Activated T-helper 2 cell treated with anti-CD3 and anti-CD28 coated beads, Interferon-gamma antibody, Interleukin-2, Interleukin-4, amounts not matched to agents 10 μg/mL and 5 μg/mL and 100 μg/mL, durations not matched to agents 14 hours and 24 hours and 36 hours (primary cell): ENCODE results near the gene HK1. TPM values are rescaled to one million over a fixed set of nuclear protein-coding genes. Genes with fewer than 3 reads are reported as not detected.
"Not testable (repeated sequence)": the region's sequence is repeated elsewhere in the genome, so short reads cannot be mapped to it uniquely, and the experiment has no call there.

Experiments used
- DNase-seq: peaks from one replicate; pipeline ENCODE4 v3.0.0; 2021; ENCODE audit warnings: low spot score
- H3K27ac Mint-ChIP-seq: one replicate; pipeline ENCODE4 v1.8.0; 2021; ENCODE audit warnings: mixed read lengths
- H3K27me3 Mint-ChIP-seq: one replicate; pipeline ENCODE4 v1.8.0; 2021; ENCODE audit warnings: low read depth, mixed read lengths
- H3K36me3 Mint-ChIP-seq: one replicate; pipeline ENCODE4 v1.8.0; 2021; ENCODE audit warnings: low read depth, mixed read lengths
- H3K4me1 Mint-ChIP-seq: one replicate; pipeline ENCODE4 v1.8.0; 2021; ENCODE audit warnings: low read depth, mixed read lengths
- H3K4me3 Mint-ChIP-seq: one replicate; pipeline ENCODE4 v1.8.0; 2021; ENCODE audit warnings: low read depth, mild to moderate bottlenecking, moderate library complexity, mixed read lengths
- H3K9me3 Mint-ChIP-seq: one replicate; pipeline ENCODE4 v1.8.0; 2021; ENCODE audit warnings: mixed read lengths
- intact Hi-C: fragments of 100-400 bp; cut with micrococcal nuclease; formaldehyde crosslinking; loops from one replicate; pipeline ENCODE4 v1.15.1; 2023
- total RNA-seq: library from RNA; stranded (reverse); gene quantifications from 2 replicates; pipeline ENCODE4 v1.2.3, GENCODE V29; 2022

The HK1 gene
- total RNA-seq, 1 donor from 2014 or later = 197 TPM

DNA sequence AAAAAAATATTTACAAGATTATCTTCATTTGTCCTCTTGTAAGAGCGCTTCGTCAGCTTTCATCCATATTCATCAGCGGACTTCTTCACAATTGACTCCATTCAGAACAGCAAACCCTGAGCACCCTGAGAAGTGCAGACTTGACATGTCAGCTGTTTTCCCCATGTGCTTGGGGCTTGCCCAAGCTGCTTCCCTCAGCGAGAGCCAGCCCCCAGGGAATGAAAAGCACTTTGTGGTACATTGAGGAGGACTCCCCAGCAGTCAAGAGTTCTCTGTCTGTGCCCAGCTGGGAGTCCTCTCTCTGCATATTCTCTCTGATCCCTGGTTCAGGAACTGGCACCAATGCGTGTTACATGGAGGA, 35.5 kb upstream of the HK1 start:
- no peaks in the 10 kb centered on the region for H3K9me3 Mint-ChIP-seq
- H3K27ac Mint-ChIP-seq = no peak overlapping the region
- no peak overlapping the region for H3K4me3 Mint-ChIP-seq
- H3K36me3 Mint-ChIP-seq = no peaks in the 10 kb centered on the region
- no peaks in the 10 kb centered on the region for H3K27me3 Mint-ChIP-seq
- intact Hi-C loops = no loop called here
- DNase-seq = no peak
- no peaks in the 10 kb centered on the region for H3K4me1 Mint-ChIP-seq

DNA sequence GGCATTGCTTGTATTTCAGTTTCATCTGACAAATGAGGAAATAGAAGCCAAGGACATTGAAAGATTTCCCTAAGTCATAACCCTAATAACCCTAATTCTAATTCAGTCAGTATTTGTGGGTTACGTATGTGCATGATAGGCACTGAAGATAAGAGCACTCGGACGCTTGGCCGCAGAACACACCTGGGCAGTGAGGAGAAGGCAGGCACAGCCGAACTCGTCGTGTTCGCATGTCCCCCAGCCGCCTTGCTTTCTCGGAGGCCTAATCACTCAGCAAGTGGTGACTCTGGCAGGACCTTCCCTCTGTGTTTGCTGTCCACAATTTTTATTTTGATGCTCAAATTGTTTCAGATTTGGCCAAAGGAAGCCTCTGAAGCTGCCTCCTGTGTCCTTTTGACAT, 34.5 kb upstream of the HK1 start:
- no peak for DNase-seq
- no peak overlapping the region for H3K4me3 Mint-ChIP-seq
- intact Hi-C loops = no loop called here
- no peak overlapping the region for H3K27ac Mint-ChIP-seq
- H3K27me3 Mint-ChIP-seq = no peaks in the 10 kb centered on the region
- no peaks in the 10 kb centered on the region for H3K9me3 Mint-ChIP-seq
- no peaks in the 10 kb centered on the region for H3K4me1 Mint-ChIP-seq
- H3K36me3 Mint-ChIP-seq = no peaks in the 10 kb centered on the region

DNA sequence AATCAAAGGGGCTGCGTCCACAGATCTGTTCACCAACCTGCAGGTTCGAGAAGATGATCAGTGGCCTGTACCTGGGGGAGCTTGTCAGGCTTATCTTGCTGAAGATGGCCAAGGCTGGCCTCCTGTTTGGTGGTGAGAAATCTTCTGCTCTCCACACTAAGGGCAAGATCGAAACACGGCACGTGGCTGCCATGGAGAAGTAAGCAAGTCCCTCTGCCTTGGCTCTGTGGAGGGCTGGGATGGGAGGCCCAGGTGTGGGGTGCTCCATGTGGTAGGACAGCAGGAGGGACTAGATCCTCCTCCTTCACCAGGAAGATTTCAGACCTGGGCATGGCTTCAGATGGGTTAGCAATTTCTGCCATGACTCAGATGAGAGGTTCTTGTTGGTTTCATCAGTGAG, 32.3 kb upstream of the HK1 start:
- Mint-ChIP-seq H3K36me3 (no peaks in the 10 kb centered on the region), H3K27ac (no peak overlapping the region), H3K4me1 (no peaks in the 10 kb centered on the region), H3K27me3 (no peaks in the 10 kb centered on the region), H3K9me3 (no peaks in the 10 kb centered on the region), H3K4me3 (no peak overlapping the region)
- DNase-seq = no peak
- intact Hi-C loops = no loop called here

DNA sequence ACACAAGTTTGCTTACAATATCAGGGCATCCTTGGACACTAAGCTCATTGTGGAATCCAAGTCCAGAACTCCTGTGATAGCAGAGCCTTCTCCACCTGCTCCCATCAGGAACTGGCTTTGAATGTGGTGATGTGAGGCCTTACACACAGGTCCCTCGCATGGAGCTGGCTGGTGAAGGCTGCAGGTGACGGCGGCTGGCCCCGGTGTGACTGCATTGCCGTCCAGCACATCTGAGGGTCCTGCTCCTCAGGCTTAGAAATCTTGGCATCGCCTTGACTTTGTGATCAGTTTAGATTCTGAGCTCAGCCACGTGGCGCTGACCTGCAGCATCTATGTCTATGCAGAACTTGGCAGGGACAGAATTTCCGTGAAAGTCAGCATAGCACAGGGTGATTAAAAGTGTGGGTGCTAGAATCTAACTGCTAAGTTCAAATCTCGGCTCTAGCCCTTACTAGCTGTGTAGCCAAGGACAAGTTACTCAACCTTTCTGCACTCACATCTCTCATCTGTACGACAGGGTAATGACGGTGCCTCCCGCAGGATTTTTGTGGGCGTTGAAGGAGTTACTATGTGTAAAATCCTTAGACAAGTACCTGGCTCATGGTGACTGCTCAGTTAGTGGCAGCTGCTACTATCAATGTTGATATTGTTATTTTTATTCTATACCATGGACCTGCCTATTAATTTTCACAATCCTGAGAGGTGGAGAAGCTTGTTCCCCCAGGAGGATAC, 31.5 kb upstream of the HK1 start:
- Mint-ChIP-seq H3K4me1 (no peaks in the 10 kb centered on the region), H3K4me3 (no peak overlapping the region)
- intact Hi-C loops = no loop called here

DNA sequence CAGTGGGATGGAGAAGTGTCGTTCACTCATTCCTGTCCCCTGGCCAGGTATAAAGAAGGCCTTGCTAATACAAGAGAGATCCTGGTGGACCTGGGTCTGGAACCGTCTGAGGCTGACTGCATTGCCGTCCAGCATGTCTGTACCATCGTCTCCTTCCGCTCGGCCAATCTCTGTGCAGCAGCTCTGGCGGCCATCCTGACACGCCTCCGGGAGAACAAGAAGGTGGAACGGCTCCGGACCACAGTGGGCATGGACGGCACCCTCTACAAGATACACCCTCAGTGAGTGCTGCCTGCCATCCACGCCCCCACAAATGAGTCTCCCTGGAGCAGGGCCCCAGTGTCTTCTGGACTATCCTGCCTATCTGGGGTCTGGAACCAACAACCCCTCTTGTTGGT, 31.0 kb upstream of the HK1 start:
- H3K9me3 Mint-ChIP-seq = no peaks in the 10 kb centered on the region
- H3K36me3 Mint-ChIP-seq = no peaks in the 10 kb centered on the region
- DNase-seq = no peak
- H3K27ac Mint-ChIP-seq = no peak overlapping the region
- H3K27me3 Mint-ChIP-seq = no peaks in the 10 kb centered on the region
- H3K4me3 Mint-ChIP-seq = no peak overlapping the region
- intact Hi-C loops = no loop called here
- no peaks in the 10 kb centered on the region for H3K4me1 Mint-ChIP-seq

More for the DNA sequence above, 31.5 kb upstream of the HK1 start:
- H3K9me3 Mint-ChIP-seq = no peaks in the 10 kb centered on the region
- DNase-seq = no peak
- no peak overlapping the region for H3K27ac Mint-ChIP-seq
- no peaks in the 10 kb centered on the region for H3K27me3 Mint-ChIP-seq
- H3K36me3 Mint-ChIP-seq = no peaks in the 10 kb centered on the region

DNA sequence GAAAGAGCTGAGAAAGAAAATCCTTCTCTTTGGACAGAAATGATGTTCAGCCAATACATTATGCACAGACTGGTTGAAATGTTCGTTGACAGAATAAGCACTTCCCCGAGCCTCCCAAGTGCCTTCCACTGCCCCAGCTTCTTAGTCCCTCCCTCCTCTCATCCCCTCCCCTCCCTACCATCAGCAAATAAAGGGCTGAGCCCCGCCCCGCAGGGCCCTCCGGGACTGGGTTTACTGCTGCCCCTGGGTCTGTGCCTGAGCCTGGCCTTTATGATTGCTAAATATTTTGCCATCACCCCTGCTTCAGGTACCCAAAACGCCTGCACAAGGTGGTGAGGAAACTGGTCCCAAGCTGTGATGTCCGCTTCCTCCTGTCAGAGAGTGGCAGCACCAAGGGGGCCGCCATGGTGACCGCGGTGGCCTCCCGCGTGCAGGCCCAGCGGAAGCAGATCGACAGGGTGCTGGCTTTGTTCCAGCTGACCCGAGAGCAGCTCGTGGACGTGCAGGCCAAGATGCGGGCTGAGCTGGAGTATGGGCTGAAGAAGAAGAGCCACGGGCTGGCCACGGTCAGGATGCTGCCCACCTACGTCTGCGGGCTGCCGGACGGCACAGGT, 30.1 kb upstream of the HK1 start:
- Mint-ChIP-seq H3K27ac (no peak overlapping the region), H3K27me3 (no peaks in the 10 kb centered on the region), H3K4me1 (no peaks in the 10 kb centered on the region), H3K36me3 (no peaks in the 10 kb centered on the region), H3K4me3 (no peak overlapping the region), H3K9me3 (no peaks in the 10 kb centered on the region)
- intact Hi-C loops = no loop called here
- no peak for DNase-seq

DNA sequence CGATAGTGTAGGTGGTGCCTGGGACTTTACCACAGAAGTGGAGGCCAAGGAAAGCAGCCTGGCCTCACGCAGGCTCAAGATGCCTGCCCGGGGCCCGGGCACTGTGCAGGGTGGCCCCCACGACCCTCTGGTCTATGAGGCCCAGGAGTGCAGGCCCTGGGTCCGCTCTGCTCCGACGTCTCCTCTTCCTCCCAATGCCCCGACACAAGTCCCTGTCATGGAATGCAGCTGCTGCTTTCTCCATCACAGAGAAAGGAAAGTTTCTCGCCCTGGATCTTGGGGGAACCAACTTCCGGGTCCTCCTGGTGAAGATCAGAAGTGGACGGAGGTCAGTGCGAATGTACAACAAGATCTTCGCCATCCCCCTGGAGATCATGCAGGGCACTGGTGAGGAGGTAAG, 28.3 kb upstream of the HK1 start:
- DNase-seq = no peak
- intact Hi-C loops = no loop called here
- H3K27me3 Mint-ChIP-seq = no peaks in the 10 kb centered on the region
- no peaks in the 10 kb centered on the region for H3K36me3 Mint-ChIP-seq
- no peaks in the 10 kb centered on the region for H3K9me3 Mint-ChIP-seq
- no peak overlapping the region for H3K27ac Mint-ChIP-seq
- H3K4me1 Mint-ChIP-seq = no peaks in the 10 kb centered on the region
- H3K4me3 Mint-ChIP-seq = no peak overlapping the region

DNA sequence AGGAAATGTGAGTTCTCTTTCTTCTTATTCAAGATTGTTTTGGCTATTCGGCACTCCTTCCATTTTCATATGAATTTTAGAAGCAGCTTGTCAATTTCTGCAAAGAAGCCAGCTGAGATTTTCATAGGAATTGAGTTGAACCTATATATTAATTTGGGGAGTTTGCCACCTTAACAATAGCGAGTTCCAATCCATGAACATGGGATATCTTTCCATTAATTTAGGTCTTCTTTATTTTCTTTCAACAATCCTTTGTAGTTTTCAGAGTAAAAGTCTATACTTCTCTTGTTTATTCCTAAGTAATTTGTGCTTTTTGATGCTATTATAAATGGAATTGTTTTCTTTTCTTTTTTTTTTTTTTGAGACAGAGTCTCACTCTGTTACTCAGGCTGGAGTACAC, 26.9 kb upstream of the HK1 start:
- intact Hi-C loops, H3K9me3 Mint-ChIP-seq, H3K4me1 Mint-ChIP-seq, H3K27ac Mint-ChIP-seq, H3K36me3 Mint-ChIP-seq, H3K4me3 Mint-ChIP-seq, H3K27me3 Mint-ChIP-seq, DNase-seq: not testable (repeated sequence)

DNA sequence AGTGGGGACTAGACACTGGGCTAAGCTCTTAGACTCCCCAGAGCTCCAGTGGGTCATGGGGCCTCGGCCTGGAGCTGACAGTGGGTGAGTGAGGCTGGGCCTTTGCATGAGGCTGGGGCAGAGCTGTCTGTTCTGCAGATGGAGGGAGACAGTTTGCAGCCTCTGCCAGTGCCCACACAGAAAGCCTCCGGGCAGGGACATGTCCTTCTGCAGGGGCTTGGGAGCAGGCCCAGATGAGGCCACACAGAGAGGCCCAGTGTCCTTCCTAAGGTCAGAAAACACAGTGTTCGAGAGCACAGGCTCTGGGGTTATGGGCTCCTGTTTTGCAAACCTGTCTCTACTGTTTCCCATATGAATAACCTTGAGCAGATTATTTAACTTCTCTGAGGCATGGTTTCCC, 25.1 kb upstream of the HK1 start:
- H3K4me3 Mint-ChIP-seq = no peak overlapping the region
- no peak for DNase-seq
- H3K27me3 Mint-ChIP-seq = no peaks in the 10 kb centered on the region
- H3K4me1 Mint-ChIP-seq = no peaks in the 10 kb centered on the region
- no peaks in the 10 kb centered on the region for H3K36me3 Mint-ChIP-seq
- H3K27ac Mint-ChIP-seq = no peak overlapping the region
- H3K9me3 Mint-ChIP-seq = no peaks in the 10 kb centered on the region
- intact Hi-C loops = no loop called here

DNA sequence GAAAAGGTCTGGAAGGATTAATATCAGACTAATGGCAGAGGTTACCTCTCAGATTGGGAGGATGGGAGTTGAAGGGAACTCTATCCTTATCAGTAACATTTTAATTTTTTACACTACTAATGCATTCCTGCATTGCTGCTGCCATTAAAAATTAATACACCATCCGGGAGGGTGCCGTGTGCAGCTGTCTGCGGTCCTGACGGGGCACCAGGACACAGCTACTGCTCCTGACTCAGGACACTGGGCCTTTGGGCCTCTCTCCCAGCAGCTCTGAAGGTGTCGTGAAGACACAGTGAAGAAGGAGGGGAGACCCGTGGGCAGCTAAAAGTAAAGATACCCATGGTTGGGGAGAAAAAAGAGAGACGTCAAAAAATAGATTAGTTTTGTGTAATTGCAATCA, 23.4 kb upstream of the HK1 start:
- intact Hi-C loops = no loop called here
- no peaks in the 10 kb centered on the region for H3K36me3 Mint-ChIP-seq

DNA sequence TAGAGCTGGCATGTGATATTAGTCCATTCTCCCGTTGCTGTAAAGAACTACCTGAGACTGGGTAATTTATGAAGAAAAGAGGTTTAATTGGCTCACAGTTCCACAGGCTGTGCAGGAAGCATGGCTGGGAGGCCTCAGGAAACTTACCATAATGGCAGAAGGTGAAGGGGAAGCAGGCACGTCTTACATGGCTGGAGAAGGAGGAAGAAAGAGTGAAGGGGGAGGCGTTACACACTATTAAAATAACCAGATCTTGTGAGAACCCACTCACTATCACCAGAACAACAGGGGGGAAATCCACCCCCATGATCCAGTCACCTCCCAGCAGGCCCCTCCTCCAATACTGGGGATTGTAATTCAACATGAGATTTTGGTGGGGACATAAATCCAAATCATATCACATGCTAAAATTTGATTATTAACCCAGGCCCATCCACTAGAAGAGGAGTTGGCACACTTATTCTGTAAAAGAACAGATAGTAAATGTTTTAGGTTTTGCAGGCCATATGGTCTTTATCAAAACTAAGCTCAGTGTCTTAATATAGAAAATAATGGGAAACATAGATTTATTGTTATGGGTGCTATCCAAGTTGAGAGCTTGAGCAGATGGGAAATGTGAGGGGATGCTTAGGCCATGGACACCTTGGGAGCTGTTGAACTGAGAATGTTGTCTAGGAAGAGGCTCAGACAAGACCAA, 18.6 kb upstream of the HK1 start:
- H3K27me3 Mint-ChIP-seq = no peaks in the 10 kb centered on the region
- H3K36me3 Mint-ChIP-seq = peaks cover 3% of the 10 kb centered on the region
- peaks cover 14% of the 10 kb centered on the region for H3K4me1 Mint-ChIP-seq
- H3K27ac Mint-ChIP-seq = no peak overlapping the region
- H3K4me3 Mint-ChIP-seq = no peak overlapping the region
- no peak for DNase-seq
- intact Hi-C loops = no loop called here
- H3K9me3 Mint-ChIP-seq = peaks cover 7% of the 10 kb centered on the region

More for the DNA sequence above, 23.4 kb upstream of the HK1 start:
- Mint-ChIP-seq H3K27me3 (no peaks in the 10 kb centered on the region), H3K4me1 (no peaks in the 10 kb centered on the region), H3K4me3 (no peak overlapping the region), H3K9me3 (no peaks in the 10 kb centered on the region), H3K27ac (no peak overlapping the region)
- no peak for DNase-seq

DNA sequence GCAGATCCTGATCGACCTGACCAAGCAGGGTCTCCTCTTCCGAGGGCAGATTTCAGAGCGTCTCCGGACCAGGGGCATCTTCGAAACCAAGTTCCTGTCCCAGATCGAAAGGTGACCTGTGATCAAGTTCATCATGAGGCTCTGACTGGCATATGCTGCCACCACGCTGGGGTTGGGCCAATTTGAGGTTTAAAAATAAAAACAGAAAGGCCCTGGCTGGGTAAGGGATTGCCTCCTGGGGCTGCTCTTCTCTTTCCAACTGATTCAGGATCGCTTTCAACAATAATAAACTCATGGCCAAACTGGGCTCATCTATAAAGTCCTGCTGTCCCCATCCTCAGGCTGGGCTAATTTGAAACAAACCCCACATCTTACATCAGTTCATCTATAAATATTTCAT, 17.1 kb upstream of the HK1 start:
- Mint-ChIP-seq H3K27ac (no peak overlapping the region), H3K27me3 (peaks cover 7% of the 10 kb centered on the region)

DNA sequence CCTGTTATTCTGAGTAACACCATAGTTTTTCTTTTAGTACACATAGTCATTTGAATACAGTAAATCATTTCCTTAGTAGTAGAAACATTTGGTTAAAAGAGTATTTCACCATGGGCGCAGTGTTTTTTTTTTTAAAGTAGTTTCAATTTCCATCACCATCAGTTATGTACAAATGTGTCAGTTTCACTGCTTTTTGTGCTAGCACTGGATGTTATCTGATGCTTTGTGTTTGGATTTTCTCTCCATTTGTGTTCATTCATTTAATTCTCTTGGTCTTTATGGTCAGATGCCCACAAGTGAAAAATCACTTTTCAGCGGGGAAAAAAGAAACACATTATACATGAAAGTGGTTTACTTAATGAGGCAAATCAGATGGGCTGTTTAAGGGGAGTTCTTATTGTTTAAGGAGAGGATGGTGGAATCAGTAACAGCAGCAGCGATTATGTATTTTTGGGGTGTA, 16.0 kb upstream of the HK1 start:
- Mint-ChIP-seq H3K27me3 (peaks cover 11% of the 10 kb centered on the region), H3K27ac (peak overlapping the region; percentile 68), H3K4me3 (no peak overlapping the region), H3K9me3 (peaks cover 7% of the 10 kb centered on the region), H3K36me3 (peaks cover 3% of the 10 kb centered on the region), H3K4me1 (peaks cover 14% of the 10 kb centered on the region)
- no peak for DNase-seq
- intact Hi-C loops = loop anchor here (2.0 kb wide), 1 partner anchor 56 kb away; no protein-coding TSS in a partner anchor

More for the DNA sequence above, 17.1 kb upstream of the HK1 start:
- intact Hi-C loops = no loop called here
- no peak for DNase-seq
- no peak overlapping the region for H3K4me3 Mint-ChIP-seq
- H3K9me3 Mint-ChIP-seq = peaks cover 7% of the 10 kb centered on the region
- H3K36me3 Mint-ChIP-seq = peaks cover 3% of the 10 kb centered on the region
- H3K4me1 Mint-ChIP-seq = peaks cover 14% of the 10 kb centered on the region
